OCI-LY1 (cell line): ENCODE data around the gene GALNTL6.

Experiments used
- H2AFZ ChIP-seq: fragments of 200-600 bp; sonication (generic), shearing (Covaris generic); 2 replicates; pipeline ENCODE4 v1.6.0; 2014; ENCODE audit warnings: antibody characterized with exemption, mild to moderate bottlenecking, low read length
- H3F3A ChIP-seq: fragments of 200-600 bp; sonication (generic), shearing (Covaris generic); 2 replicates; pipeline ENCODE4 v1.6.0; 2014; ENCODE audit warnings: mild to moderate bottlenecking, antibody characterized with exemption, low read length, moderate library complexity; ENCODE audit not compliant: insufficient read depth
- H3K27ac ChIP-seq: fragments of 200-600 bp; sonication (generic); 2 replicates; pipeline ENCODE4 v1.5.1; 2014; ENCODE audit warnings: low read length, mixed run types, mild to moderate bottlenecking, low read depth; ENCODE audit not compliant: poor library complexity, severe bottlenecking
- H3K27me3 ChIP-seq: fragments of 200-600 bp; sonication (generic); 2 replicates; pipeline ENCODE4 v1.6.0; 2014; ENCODE audit warnings: antibody characterized with exemption, mild to moderate bottlenecking, low read length, moderate library complexity; ENCODE audit not compliant: insufficient read depth
- H3K36me3 ChIP-seq: fragments of 200-600 bp; sonication (generic); 2 replicates; pipeline ENCODE4 v1.6.1; 2014; ENCODE audit warnings: mild to moderate bottlenecking, antibody characterized with exemption, low read length, moderate library complexity, mixed read lengths; ENCODE audit not compliant: insufficient read depth
- H3K4me1 ChIP-seq: fragments of 200-600 bp; sonication (generic); 2 replicates; pipeline ENCODE4 v1.5.1; 2014; ENCODE audit warnings: mild to moderate bottlenecking, low read length, moderate library complexity; ENCODE audit not compliant: insufficient read depth, severe bottlenecking
- H3K4me2 ChIP-seq: fragments of 200-600 bp; sonication (generic), shearing (Covaris generic); 2 replicates; pipeline ENCODE4 v1.6.1; 2014; ENCODE audit warnings: low read length
- H3K4me3 ChIP-seq: fragments of 200-600 bp; sonication (generic); 2 replicates; pipeline ENCODE4 v1.5.1; 2014; ENCODE audit warnings: low read length, low read depth, mild to moderate bottlenecking, mixed read lengths; ENCODE audit not compliant: poor library complexity, severe bottlenecking
- H3K79me2 ChIP-seq: fragments of 200-600 bp; shearing (Covaris generic); 2 replicates; pipeline ENCODE4 v1.6.1; 2016; ENCODE audit warnings: mixed run types, low read length, mixed read lengths; ENCODE audit not compliant: insufficient read depth
- H3K9ac ChIP-seq: fragments of 200-600 bp; sonication (generic), shearing (Covaris generic); 2 replicates; pipeline ENCODE4 v1.6.1; 2014; ENCODE audit warnings: mild to moderate bottlenecking, low read length, mixed read lengths
- H3K9me2 ChIP-seq: fragments of 200-600 bp; sonication (generic), shearing (Covaris generic); 2 replicates; pipeline ENCODE4 v1.6.1; 2014; ENCODE audit warnings: low read depth, mild to moderate bottlenecking, low read length, mixed read lengths
- H3K9me3 ChIP-seq: fragments of 200-600 bp; shearing (Covaris generic); 2 replicates; pipeline ENCODE4 v1.6.1; 2014; ENCODE audit warnings: low read length, mixed read lengths
- H4K20me1 ChIP-seq: fragments of 200-600 bp; sonication (generic), shearing (Covaris generic); 2 replicates; pipeline ENCODE4 v1.6.0; 2016; ENCODE audit warnings: mild to moderate bottlenecking, low read length; ENCODE audit not compliant: insufficient read depth
- CTCF ChIP-seq: fragments of 200-600 bp; sonication (generic), shearing (Covaris generic); IDR thresholded peaks from 2 replicates; pipeline ENCODE4 v1.5.1; 2017; ENCODE audit warnings: mild to moderate bottlenecking, antibody characterized with exemption, low read length, moderate library complexity, mixed read lengths
- EZH2 ChIP-seq: fragments of 200-600 bp; sonication (generic), shearing (Covaris generic); IDR thresholded peaks from 2 replicates; pipeline ENCODE4 v1.8.0; 2017; ENCODE audit warnings: borderline replicate concordance, mixed run types, mild to moderate bottlenecking, antibody characterized with exemption, low read length, moderate library complexity, mixed read lengths

The GALNTL6 gene

DNA sequence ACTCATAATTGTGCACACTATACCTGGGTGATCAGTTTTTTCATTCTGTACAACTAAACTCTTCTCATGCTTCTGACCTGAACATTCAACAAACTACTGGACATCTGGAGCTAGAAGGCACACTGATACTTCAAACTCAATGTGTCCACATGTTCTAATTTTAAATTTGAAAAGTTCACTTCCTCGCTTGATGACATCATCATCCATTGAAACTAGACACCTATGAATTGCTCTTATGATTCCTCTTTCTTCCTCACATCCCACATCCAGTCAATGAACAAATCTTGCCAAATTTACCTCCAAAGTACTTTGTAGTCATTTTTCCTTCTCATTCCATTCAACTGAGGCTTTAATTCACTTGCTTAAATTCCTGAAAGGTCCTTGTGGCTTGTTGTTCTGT, 549.4 kb downstream of the GALNTL6 start:
- TF ChIP-seq CTCF (no peak), EZH2 (no peak)
- Histone ChIP-seq H3K27me3 (no peaks in the 10 kb centered on the region), H3K4me2 (no peak overlapping the region), H3K9me3 (no peaks in the 10 kb centered on the region), H3K36me3 (no peaks in the 10 kb centered on the region), H3K4me3 (no peak overlapping the region), H3K4me1 (no peaks in the 10 kb centered on the region), H3K27ac (no peak overlapping the region), H3K9ac (no peak overlapping the region), H3K9me2 (no peaks in the 10 kb centered on the region), H4K20me1 (no peaks in the 10 kb centered on the region), H3K79me2 (no peaks in the 10 kb centered on the region), H2AFZ (no peak overlapping the region), H3F3A (no peaks in the 10 kb centered on the region)

GRCh38 chr4:172369471-172369959, 556.3 kb downstream of the GALNTL6 start:
- Histone ChIP-seq H3K4me2 (no peak overlapping the region), H2AFZ (no peak overlapping the region), H4K20me1 (no peaks in the 10 kb centered on the region), H3K9me3 (no peaks in the 10 kb centered on the region), H3K27me3 (no peaks in the 10 kb centered on the region), H3K4me1 (no peaks in the 10 kb centered on the region), H3K36me3 (no peaks in the 10 kb centered on the region), H3K27ac (no peak overlapping the region), H3F3A (no peaks in the 10 kb centered on the region), H3K9ac (no peak overlapping the region), H3K79me2 (no peaks in the 10 kb centered on the region), H3K9me2 (no peaks in the 10 kb centered on the region), H3K4me3 (no peak overlapping the region)
- no peak for TF ChIP-seq CTCF
- no peak for TF ChIP-seq EZH2

- no peak overlapping the region for H3K4me3 ChIP-seq
- H3F3A ChIP-seq: no peaks in the 10 kb centered on the region
- no peak overlapping the region for H3K9ac ChIP-seq
- H3K9me2 ChIP-seq: no peaks in the 10 kb centered on the region
- H3K4me1 ChIP-seq: no peaks in the 10 kb centered on the region
- no peak overlapping the region for H3K27ac ChIP-seq
- TF ChIP-seq EZH2 (no peak), CTCF (no peak)
- H2AFZ ChIP-seq: no peak overlapping the region
- no peak overlapping the region for H3K4me2 ChIP-seq
- no peaks in the 10 kb centered on the region for H3K36me3 ChIP-seq
- H3K9me3 ChIP-seq: no peaks in the 10 kb centered on the region
- no peaks in the 10 kb centered on the region for H3K27me3 ChIP-seq
- no peaks in the 10 kb centered on the region for H3K79me2 ChIP-seq
- H4K20me1 ChIP-seq: no peaks in the 10 kb centered on the region
Observed at GRCh38 chr4:172377486-172378140, 564.4 kb downstream of the GALNTL6 start.
